B cell (primary cell): ENCODE results near the gene CDC25B.

Source experiments
- CTCF ChIP-seq: fragments of 200-600 bp; IDR thresholded peaks from one replicate; pipeline ENCODE4 v1.8.0; 2022; ENCODE audit warnings: antibody characterized with exemption, mild to moderate bottlenecking
- EZH2 ChIP-seq: IDR thresholded peaks from 2 replicates; pipeline ENCODE4 v1.6.1; 2012; ENCODE audit warnings: borderline replicate concordance, low read depth, mild to moderate bottlenecking, moderate library complexity, low read length; ENCODE audit not compliant: insufficient read depth, poor library complexity, severe bottlenecking

- TF ChIP-seq CTCF (no peak), EZH2 (no peak)
Observed at GRCh38 chr20:3801299-3801698, 5.2 kb downstream of the CDC25B start.
